Fibroblast of lung (primary cell): ENCODE results near the gene DPP10. TPM values are rescaled to one million over a fixed set of nuclear protein-coding genes. Genes with fewer than 3 reads are reported as not detected.

ENCODE experiments used
- DNase-seq, 2 donors: peaks; one replicate each; pipeline versions ENCODE4 v3.0.0 to v3.0.0-alpha.2; 2010; ENCODE audit warnings: low read depth in 2 of 2
- H2AFZ ChIP-seq: 2 replicates; pipeline ENCODE4 v1.5.1; 2012; ENCODE audit warnings: low read length, control low read depth, inconsistent platforms
- H3K27ac ChIP-seq: 2 replicates; pipeline ENCODE4 v1.5.1; 2011; ENCODE audit warnings: low read length, control low read depth; ENCODE audit not compliant: insufficient read depth
- H3K27me3 ChIP-seq: 2 replicates; pipeline ENCODE4 v1.5.1; 2011; ENCODE audit warnings: mild to moderate bottlenecking, low read length; ENCODE audit not compliant: control insufficient read depth, insufficient read depth
- H3K36me3 ChIP-seq: 2 replicates; pipeline ENCODE4 v1.5.1; 2011; ENCODE audit warnings: low read length; ENCODE audit not compliant: control insufficient read depth, insufficient read depth
- H3K4me1 ChIP-seq: 2 replicates; pipeline ENCODE4 v1.5.1; 2011; ENCODE audit warnings: low read length; ENCODE audit not compliant: control insufficient read depth, insufficient read depth; ENCODE audit errors: extremely low read depth
- H3K4me2 ChIP-seq: 2 replicates; pipeline ENCODE4 v1.5.1; 2011; ENCODE audit warnings: low read length, control low read depth; ENCODE audit not compliant: insufficient read depth; ENCODE audit errors: extremely low read depth
- H3K4me3 ChIP-seq, 4 experiments: fragments of 200-600 bp in 1 of 4; sonication (generic) in 1 of 4; replicated peaks in 1 of 4; 2 replicates each; pipeline ENCODE4 v1.5.1; 2011 to 2016; ENCODE audit warnings: low read length in 4 of 4, low read depth in 3 of 4, mild to moderate bottlenecking in 3 of 4, control low read depth in 2 of 4, inconsistent platforms in 1 of 4, mixed read lengths in 1 of 4; ENCODE audit not compliant: insufficient read depth in 1 of 4; ENCODE audit errors: control extremely low read depth in 1 of 4
- H3K79me2 ChIP-seq: 2 replicates; pipeline ENCODE4 v1.5.1; 2012; ENCODE audit warnings: mild to moderate bottlenecking, low read length, inconsistent platforms; ENCODE audit not compliant: control insufficient read depth, insufficient read depth
- H3K9ac ChIP-seq: 2 replicates; pipeline ENCODE4 v1.5.1; 2011; ENCODE audit warnings: mild to moderate bottlenecking, low read length, control low read depth; ENCODE audit not compliant: insufficient read depth
- H3K9me3 ChIP-seq: 2 replicates; pipeline ENCODE4 v1.5.1; 2012; ENCODE audit warnings: low read depth, low read length; ENCODE audit not compliant: control insufficient read depth, insufficient read depth
- H4K20me1 ChIP-seq: 2 replicates; pipeline ENCODE4 v1.5.1; 2011; ENCODE audit warnings: low read length; ENCODE audit not compliant: control insufficient read depth, insufficient read depth; ENCODE audit errors: extremely low read depth
- EZH2 ChIP-seq: IDR thresholded peaks from 2 replicates; pipeline ENCODE4 v1.5.1; 2012; ENCODE audit warnings: low read length, control low read depth, mild to moderate bottlenecking; ENCODE audit errors: missing control alignments
- polyA plus RNA-seq, 2 donors: library from polyadenylated mRNA; depleted of rRNA in 1 of 2; stranded (reverse) in 1 of 2; unstranded in 1 of 2; fragments of >200 nt; gene quantifications; 2 replicates each; pipeline ENCODE4 v1.2.1, GENCODE V29; 2011 to 2012; ENCODE audit warnings: missing spikeins in 1 of 2
- total RNA-seq: library from RNA; depleted of rRNA; stranded (reverse); fragments of >200 nt; gene quantifications from 2 replicates; pipeline ENCODE4 v1.2.1, GENCODE V29; 2014
- TF ChIP-seq, protein P1 (sequence below), 2 donors: IDR thresholded peaks in 1 of 2; conservative IDR thresholded peaks in 1 of 2; 1 replicate in 1 of 2; 2 replicates in 1 of 2; pipeline ENCODE4 v1.5.1; 2011 to 2012; ENCODE audit warnings: low read length in 2 of 2, control low read depth in 1 of 2, inconsistent platforms in 1 of 2, low read depth in 1 of 2, mild to moderate bottlenecking in 1 of 2

Gene DPP10
- total and polyA plus RNA-seq, 2 donors (not counting 1 experiment from before 2014, with no cell fraction given), result not detected

DNA sequence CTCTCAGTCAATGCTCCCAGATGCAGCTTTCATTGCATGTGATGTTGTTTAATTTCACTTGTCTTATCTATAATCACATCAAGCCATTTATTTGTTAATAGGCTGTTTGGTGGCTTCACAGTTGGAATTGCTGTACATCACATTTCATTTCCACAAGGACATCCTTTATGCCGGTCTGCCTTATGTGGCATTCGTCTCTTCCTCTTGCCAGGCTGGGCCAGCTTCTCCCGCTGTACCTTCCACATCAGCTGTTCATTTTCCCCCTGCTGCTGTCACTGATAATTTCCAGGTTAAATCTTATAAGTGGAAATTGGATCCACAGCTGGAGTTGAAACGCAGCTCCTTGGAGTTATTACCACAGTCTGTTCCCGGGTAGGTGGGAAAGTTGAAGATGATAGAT is 110.6 kb downstream of the DPP10 start:
- Histone ChIP-seq H3K9me3 (no peaks in the 10 kb centered on the region), H3K27me3 (no peaks in the 10 kb centered on the region), H3K27ac (no peak overlapping the region), H3K4me2 (no peak overlapping the region), H3K36me3 (no peaks in the 10 kb centered on the region), H3K4me1 (no peaks in the 10 kb centered on the region), H3K4me3 (no peak overlapping the region), H3K9ac (no peak overlapping the region), H3K79me2 (no peaks in the 10 kb centered on the region), H2AFZ (no peak overlapping the region), H4K20me1 (no peaks in the 10 kb centered on the region)
- TF ChIP-seq EZH2, result no peak
- TF ChIP-seq, protein P1, sequence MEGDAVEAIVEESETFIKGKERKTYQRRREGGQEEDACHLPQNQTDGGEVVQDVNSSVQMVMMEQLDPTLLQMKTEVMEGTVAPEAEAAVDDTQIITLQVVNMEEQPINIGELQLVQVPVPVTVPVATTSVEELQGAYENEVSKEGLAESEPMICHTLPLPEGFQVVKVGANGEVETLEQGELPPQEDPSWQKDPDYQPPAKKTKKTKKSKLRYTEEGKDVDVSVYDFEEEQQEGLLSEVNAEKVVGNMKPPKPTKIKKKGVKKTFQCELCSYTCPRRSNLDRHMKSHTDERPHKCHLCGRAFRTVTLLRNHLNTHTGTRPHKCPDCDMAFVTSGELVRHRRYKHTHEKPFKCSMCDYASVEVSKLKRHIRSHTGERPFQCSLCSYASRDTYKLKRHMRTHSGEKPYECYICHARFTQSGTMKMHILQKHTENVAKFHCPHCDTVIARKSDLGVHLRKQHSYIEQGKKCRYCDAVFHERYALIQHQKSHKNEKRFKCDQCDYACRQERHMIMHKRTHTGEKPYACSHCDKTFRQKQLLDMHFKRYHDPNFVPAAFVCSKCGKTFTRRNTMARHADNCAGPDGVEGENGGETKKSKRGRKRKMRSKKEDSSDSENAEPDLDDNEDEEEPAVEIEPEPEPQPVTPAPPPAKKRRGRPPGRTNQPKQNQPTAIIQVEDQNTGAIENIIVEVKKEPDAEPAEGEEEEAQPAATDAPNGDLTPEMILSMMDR (conservative IDR thresholded peaks at IDR 0.05 in 1 of 2, IDR thresholded peaks at IDR 0.05 in 1 of 2; ENCODE audit: low read depth in 1 of 2, low read length in 2 of 2), result no peak
- DNase-seq, result no peak

DNA sequence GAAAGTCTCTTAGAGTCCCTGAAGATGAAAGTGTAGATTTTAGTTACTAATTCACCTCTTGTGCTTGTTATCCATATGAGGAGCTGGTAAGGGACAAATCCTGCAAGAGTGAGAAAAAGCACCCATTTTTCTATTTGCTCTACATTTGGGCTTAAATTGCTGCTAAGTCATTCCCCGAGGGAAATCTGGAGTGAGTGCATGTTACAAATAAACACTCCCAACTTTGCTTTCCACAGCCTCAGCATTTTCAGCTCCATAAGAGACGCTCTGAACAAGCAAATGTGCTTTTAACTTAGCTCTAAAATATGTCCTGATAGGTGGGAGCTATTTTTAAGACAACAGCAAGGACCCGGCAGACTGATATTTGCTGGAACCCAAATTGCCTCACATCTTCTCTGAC is 126.7 kb downstream of the DPP10 start:
- no peak overlapping the region for H3K9ac ChIP-seq
- H3K36me3 ChIP-seq, result no peaks in the 10 kb centered on the region
- H3K27me3 ChIP-seq, result no peaks in the 10 kb centered on the region
- TF ChIP-seq EZH2, result no peak
- TF ChIP-seq, protein P1 (conservative IDR thresholded peaks at IDR 0.05 in 1 of 2, IDR thresholded peaks at IDR 0.05 in 1 of 2; ENCODE audit: low read depth in 1 of 2, low read length in 2 of 2), result no peak
- no peaks in the 10 kb centered on the region for H3K9me3 ChIP-seq
- no peak for DNase-seq
- H3K79me2 ChIP-seq, result no peaks in the 10 kb centered on the region
- H3K27ac ChIP-seq, result no peak overlapping the region
- H3K4me2 ChIP-seq, result no peak overlapping the region
- H3K4me3 ChIP-seq, result no peak overlapping the region
- H2AFZ ChIP-seq, result no peak overlapping the region
- no peaks in the 10 kb centered on the region for H4K20me1 ChIP-seq
- H3K4me1 ChIP-seq, result no peaks in the 10 kb centered on the region

DNA sequence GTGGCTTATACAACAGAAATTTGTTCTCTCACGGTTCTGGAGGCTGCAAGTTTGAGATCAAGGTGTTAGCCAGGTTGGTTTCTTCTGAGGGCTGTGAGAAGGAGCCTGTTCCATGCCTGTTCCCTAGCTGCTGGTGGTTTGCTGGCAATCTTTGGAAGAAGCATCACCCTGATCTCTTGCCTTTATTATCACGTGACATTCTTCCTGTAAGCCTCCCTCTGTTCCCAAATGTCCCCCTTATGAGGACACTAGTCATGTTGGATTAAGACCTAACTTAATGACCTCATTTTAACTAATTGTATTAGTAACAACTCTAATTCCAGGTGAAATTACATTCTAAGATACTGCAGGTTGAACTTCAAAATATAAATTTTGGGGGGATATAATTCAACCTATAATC is 135.2 kb downstream of the DPP10 start:
- no peaks in the 10 kb centered on the region for H3K79me2 ChIP-seq

More for the DNA sequence above, 135.2 kb downstream of the DPP10 start:
- Histone ChIP-seq H4K20me1 (no peaks in the 10 kb centered on the region), H2AFZ (no peak overlapping the region), H3K4me2 (no peak overlapping the region), H3K4me1 (no peaks in the 10 kb centered on the region), H3K9ac (no peak overlapping the region), H3K4me3 (no peak overlapping the region), H3K9me3 (no peaks in the 10 kb centered on the region), H3K27me3 (no peaks in the 10 kb centered on the region), H3K36me3 (no peaks in the 10 kb centered on the region), H3K27ac (no peak overlapping the region)
- no peak for TF ChIP-seq EZH2
- TF ChIP-seq, protein P1 (conservative IDR thresholded peaks at IDR 0.05 in 1 of 2, IDR thresholded peaks at IDR 0.05 in 1 of 2; ENCODE audit: low read depth in 1 of 2, low read length in 2 of 2), result no peak
- no peak for DNase-seq
